HepG2 (cell line): ENCODE data around the gene AFTPH. TPM values are rescaled to one million over a fixed set of nuclear protein-coding genes. Genes with fewer than 3 reads are reported as not detected.

Experiments
- ATAC-seq: fragments of 200-7000 bp; cut with Tn5 transposase; 3 replicates; pipeline ENCODE4 v1.9.1; 2020; ENCODE audit warnings: mild to moderate bottlenecking, moderate library complexity
- BruUV-seq: library from RNA; stranded (reverse); fragments of 400-500 nt; replicated peaks from 2 replicates; lab custom pipeline; 2021; lab: Mats Ljungman, UMichigan
- CTCF ChIA-PET: fragments of 300-600 bp; formaldehyde crosslinking; extraction: SDS; loops from one replicate; lab custom pipeline; 2021; ENCODE audit warnings: low total read pairs, inconsistent platforms, low intra/inter-chr PET ratio; lab: Yijun Ruan, JAX
- POLR2A ChIA-PET: fragments of 350-600 bp; sonication (Branson Sonifier 250); formaldehyde crosslinking; loops from one replicate; lab custom pipeline; 2020; ENCODE audit warnings: antibody characterized with exemption, inconsistent platforms; lab: Yijun Ruan, JAX
- DNase-seq: peaks from one replicate; pipeline ENCODE4 v3.0.0-alpha.2; 2015; ENCODE audit warnings: low spot score
- FAIRE-seq: peaks from 3 replicates; lab custom pipeline; 2011; peaks lifted over from hg19 to GRCh38; lab: Jason Lieb, UNC
- H2AFZ ChIP-seq: one replicate; pipeline ENCODE4 v1.6.1; 2011; ENCODE audit warnings: low read length, inconsistent platforms
- H3K27ac ChIP-seq: fragments of 300-600 bp; 3 replicates; pipeline ENCODE4 v1.8.0; 2011; ENCODE audit warnings: mixed run types, mild to moderate bottlenecking, mixed read lengths, low read length, inconsistent platforms; ENCODE audit not compliant: insufficient read depth; ENCODE audit errors: extremely low read length
- H3K27me3 ChIP-seq, 2 experiments: fragments of 200-600 bp in 1 of 2; 2 replicates in 1 of 2; 3 replicates in 1 of 2; pipeline versions ENCODE4 v1.6.0 to v1.8.0; 2011; ENCODE audit warnings: low read length in 2 of 2, mild to moderate bottlenecking in 2 of 2, moderate library complexity in 2 of 2, inconsistent platforms in 1 of 2; ENCODE audit not compliant: insufficient read depth in 2 of 2, control insufficient read depth in 1 of 2
- H3K36me3 ChIP-seq, 2 experiments: fragments of 200-600 bp in 1 of 2; replicated peaks in 1 of 2; 2 replicates in 1 of 2; 3 replicates in 1 of 2; pipeline versions ENCODE4 v1.5.1 to v1.8.0; 2011; ENCODE audit warnings: low read length in 2 of 2, inconsistent platforms in 1 of 2; ENCODE audit not compliant: insufficient read depth in 2 of 2, control insufficient read depth in 1 of 2
- H3K4me1 ChIP-seq: 2 replicates; pipeline ENCODE4 v1.5.1; 2012; ENCODE audit warnings: low read length, inconsistent platforms; ENCODE audit not compliant: insufficient read depth
- H3K4me2 ChIP-seq: 2 replicates; pipeline ENCODE4 v1.6.0; 2011; ENCODE audit warnings: low read depth, low read length, inconsistent platforms
- H3K4me3 ChIP-seq, 3 experiments: fragments of 200-600 bp in 1 of 3; sonication (generic), shearing (Covaris generic) in 1 of 3; replicated peaks in 1 of 3; 2 replicates each; pipeline ENCODE4 v1.5.1; 2011 to 2016; ENCODE audit warnings: low read length in 3 of 3, inconsistent platforms in 2 of 3, low read depth in 2 of 3, mild to moderate bottlenecking in 2 of 3, control low read depth in 1 of 3, mixed read lengths in 1 of 3; ENCODE audit not compliant: insufficient read depth in 1 of 3
- H3K79me2 ChIP-seq: one replicate; pipeline ENCODE4 v1.6.1; 2011; ENCODE audit warnings: low read length, inconsistent platforms; ENCODE audit not compliant: insufficient read depth
- H3K9ac ChIP-seq: 2 replicates; pipeline ENCODE4 v1.6.0; 2011; ENCODE audit warnings: mild to moderate bottlenecking, low read depth, low read length, inconsistent platforms; ENCODE audit not compliant: insufficient read depth
- H3K9me3 ChIP-seq: 2 replicates; pipeline ENCODE4 v1.5.1; 2012; ENCODE audit warnings: mild to moderate bottlenecking, low read length
- H4K20me1 ChIP-seq: 2 replicates; pipeline ENCODE4 v1.6.0; 2011; ENCODE audit warnings: inconsistent platforms, mild to moderate bottlenecking, low read length, moderate library complexity; ENCODE audit not compliant: insufficient read depth
- MEIS1 ChIP-seq: sonication (generic); formaldehyde crosslinking; IDR thresholded peaks from 2 replicates; pipeline ENCODE4 v1.9.0; 2021; ENCODE audit warnings: mild to moderate bottlenecking, missing genetic modification reagents, moderate library complexity, borderline replicate concordance
- PRDM10 ChIP-seq: sonication (generic); formaldehyde crosslinking; IDR thresholded peaks from 2 replicates; pipeline ENCODE4 v1.4.0; 2020; ENCODE audit warnings: low read depth, missing genetic modification reagents
- SSRP1 ChIP-seq: IDR thresholded peaks from 2 replicates; pipeline ENCODE4 v1.6.1; 2016; ENCODE audit warnings: control low read depth
- ZKSCAN1 ChIP-seq: fragments of 150-350 bp; IDR thresholded peaks from 2 replicates; pipeline ENCODE4 v1.6.1; 2014; ENCODE audit warnings: low read length
- ZNF841 ChIP-seq: sonication (generic); formaldehyde crosslinking; IDR thresholded peaks from 2 replicates; pipeline ENCODE4 v1.8.1; 2023; ENCODE audit warnings: missing genetic modification reagents, borderline replicate concordance
- WGBS: methylation state at CpG from one replicate; pipeline ENCODE4 v1.1.6; 2017; ENCODE audit warnings: low lambda C conversion rate; 5-methylcytosine and 5-hydroxymethylcytosine counted together
- in situ Hi-C: cut with HindIII; loops from 2 replicates; pipeline ENCODE4 v1.10.0; 2017; ENCODE audit warnings: low pct_unique_long_range_greater_than_20kb; ENCODE audit not compliant: extremely low pct_ligation_motif_present
- intact Hi-C: fragments of 100-400 bp; cut with micrococcal nuclease; formaldehyde crosslinking; loops from one replicate; pipeline ENCODE4 v1.10.0; 2022; ENCODE audit not compliant: unreplicated experiment
- polyA plus RNA-seq, 8 experiments: library from polyadenylated mRNA; depleted of rRNA in 3 of 8; stranded (reverse) in 7 of 8; unstranded in 1 of 8; fragments of >200 nt; fragmentation: Illumina TruSeq in 4 of 8; extraction: Trizol in 4 of 8; gene quantifications; 2 replicates each; pipeline versions ENCODE4 v1.2.1 to v1.2.3, GENCODE V29; 2011 to 2016; ENCODE audit warnings: low read depth in 4 of 8, missing spikeins in 1 of 8, mixed read lengths in 1 of 8; ENCODE audit not compliant: insufficient read depth in 1 of 8
- total RNA-seq, 5 experiments: library from RNA; depleted of rRNA; stranded (reverse); fragments of >200 nt; fragmentation: Illumina TruSeq; extraction: Trizol; gene quantifications; 2 replicates each; pipeline ENCODE4 v1.2.3, GENCODE V29; 2016; ENCODE audit warnings: low read depth in 1 of 5

Gene AFTPH
- total and polyA plus RNA-seq, 2 of the 13 experiments (the other 11 are each of a cell fraction or from before 2014, with no cell fraction given): 27.5 to 36.8 TPM

DNA sequence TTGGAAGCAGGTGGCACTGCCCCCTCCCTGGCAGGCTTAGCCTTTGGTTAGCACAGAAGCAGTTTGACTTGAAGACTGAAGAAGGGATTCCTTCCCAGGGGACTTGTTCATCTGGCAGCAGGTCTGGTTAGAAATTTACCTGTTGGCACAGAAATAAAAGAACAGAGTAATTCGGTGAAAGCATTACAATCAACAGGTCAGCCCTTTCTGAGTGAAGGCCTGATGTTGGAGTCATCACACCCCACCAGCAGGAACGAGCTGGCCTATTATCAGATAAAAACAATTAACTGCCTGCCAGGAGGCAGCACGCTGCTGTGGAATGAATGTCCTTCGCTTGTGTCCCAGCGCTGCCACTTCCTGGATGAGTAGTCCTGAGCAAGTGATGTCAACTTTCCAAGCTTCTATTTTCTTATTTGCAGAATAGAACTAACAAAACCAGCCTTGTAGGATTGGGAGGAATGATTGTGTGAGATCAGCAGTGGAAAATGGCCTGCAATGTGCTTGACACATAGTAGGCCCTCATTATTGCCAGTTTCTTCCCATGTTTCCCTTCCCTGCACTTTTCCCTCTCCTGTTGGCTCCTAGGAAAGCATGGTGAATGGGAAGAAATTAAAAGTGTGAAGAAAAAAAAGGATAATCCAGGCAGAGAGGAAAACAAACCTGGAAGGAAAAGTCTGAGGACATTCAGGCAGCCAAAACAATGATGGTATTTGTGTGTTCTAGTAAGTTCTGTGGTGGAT is 41.2 kb upstream of the AFTPH start:
- ATAC-seq: no peak
- no peaks in the 10 kb centered on the region for H3K79me2 ChIP-seq
- H3K9me3 ChIP-seq: no peaks in the 10 kb centered on the region
- WGBS: 47% methylated on average over 5 of the region's 5 CpGs
- POLR2A ChIA-PET: no interaction called here
- CTCF ChIA-PET: no interaction called here
- BruUV-seq: no TSS peak
- no peak overlapping the region for H3K9ac ChIP-seq
- intact Hi-C loops: no loop called here
- no peak for DNase-seq
- no peak overlapping the region for H3K27ac ChIP-seq
- H3K4me2 ChIP-seq: no peak overlapping the region
- H3K4me3 ChIP-seq: no peak overlapping the region
- in situ Hi-C loops: loop anchor here (10.0 kb wide), 1 partner anchor 428 kb away; no protein-coding TSS in a partner anchor
- TF ChIP-seq ZNF841 (CRISPR knock-in tag): no peak
- peak; percentile 83; the same call in 1 of the 2 replicates for TF ChIP-seq ZKSCAN1
- TF ChIP-seq MEIS1 (CRISPR knock-in tag): no peak
- TF ChIP-seq PRDM10 (CRISPR knock-in tag): no peak
- no peak for TF ChIP-seq SSRP1
- TF ChIP-seq, all 625 proteins: peak for 1
- H4K20me1 ChIP-seq: no peaks in the 10 kb centered on the region
- H2AFZ ChIP-seq: no peak overlapping the region
- H3K27me3 ChIP-seq: peaks cover 5 to 35% of the 10 kb centered on the region in 2 experiments; a peak in 4 of 5 replicates
- FAIRE-seq: no peak
- no peaks in the 10 kb centered on the region for H3K36me3 ChIP-seq
- H3K4me1 ChIP-seq: no peaks in the 10 kb centered on the region
